Stimulated activated CD4-positive, alpha-beta T cell treated with anti-CD3 and anti-CD28 coated beads, TNF-alpha, amount 100 ng/mL, for 48 hours (primary cell): ENCODE measurements around the gene KLHL25.
"Not testable (repeated sequence)": the region's sequence is repeated elsewhere in the genome, so short reads cannot be mapped to it uniquely, and the experiment has no call there.

ENCODE experiments used
- DNase-seq, 3 donors: peaks; one replicate each; pipeline ENCODE4 v3.0.0-alpha.2; 2020; ENCODE audit warnings: low read depth in 3 of 3

The KLHL25 gene, protein sequence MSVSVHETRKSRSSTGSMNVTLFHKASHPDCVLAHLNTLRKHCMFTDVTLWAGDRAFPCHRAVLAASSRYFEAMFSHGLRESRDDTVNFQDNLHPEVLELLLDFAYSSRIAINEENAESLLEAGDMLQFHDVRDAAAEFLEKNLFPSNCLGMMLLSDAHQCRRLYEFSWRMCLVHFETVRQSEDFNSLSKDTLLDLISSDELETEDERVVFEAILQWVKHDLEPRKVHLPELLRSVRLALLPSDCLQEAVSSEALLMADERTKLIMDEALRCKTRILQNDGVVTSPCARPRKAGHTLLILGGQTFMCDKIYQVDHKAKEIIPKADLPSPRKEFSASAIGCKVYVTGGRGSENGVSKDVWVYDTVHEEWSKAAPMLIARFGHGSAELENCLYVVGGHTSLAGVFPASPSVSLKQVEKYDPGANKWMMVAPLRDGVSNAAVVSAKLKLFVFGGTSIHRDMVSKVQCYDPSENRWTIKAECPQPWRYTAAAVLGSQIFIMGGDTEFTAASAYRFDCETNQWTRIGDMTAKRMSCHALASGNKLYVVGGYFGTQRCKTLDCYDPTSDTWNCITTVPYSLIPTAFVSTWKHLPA

DNA sequence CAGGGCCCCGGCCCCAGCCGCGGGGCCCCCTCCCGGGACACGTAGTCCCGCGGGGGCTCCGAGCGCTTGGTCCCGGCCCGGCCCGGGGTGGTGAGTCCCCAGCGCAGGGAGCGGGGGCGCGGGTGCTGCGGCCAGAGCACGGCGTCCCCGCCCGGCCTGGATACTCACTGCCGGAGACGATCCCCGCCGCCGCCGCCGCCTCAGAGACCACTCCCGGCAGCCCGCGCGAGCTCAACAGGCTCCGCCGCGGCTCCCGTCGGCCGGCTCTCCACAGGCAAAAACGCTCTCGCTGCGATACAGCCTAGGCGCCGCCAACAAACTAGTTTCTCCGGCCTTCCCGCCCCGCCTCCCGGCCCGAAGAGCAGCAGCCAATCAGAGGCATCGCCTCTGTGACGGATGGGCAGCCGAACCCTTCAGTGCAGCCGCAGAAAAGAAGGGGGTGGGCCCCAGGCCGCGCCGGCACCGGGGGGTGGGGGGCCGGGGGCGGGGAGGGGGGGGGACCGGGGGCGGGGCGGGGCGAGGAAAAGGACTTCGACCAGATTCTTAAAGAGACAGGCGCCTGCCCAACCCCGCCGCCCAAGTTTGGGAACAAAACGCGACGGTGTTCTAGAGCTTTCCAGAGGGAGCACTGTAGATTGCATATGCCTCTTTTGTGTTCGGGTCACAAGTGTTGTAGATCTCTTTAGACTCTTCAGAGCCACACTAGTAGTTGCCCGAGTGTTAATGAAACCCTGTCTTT, at the start of gene KLHL25:
Gene KLHL25 (minus strand): TSS at position 328 of the 739 bp plus-strand sequence. CDS start 25,115 bp downstream, outside the sequence.
- DNase-seq, result peak; percentile 70 to 87 (median 84)

DNA sequence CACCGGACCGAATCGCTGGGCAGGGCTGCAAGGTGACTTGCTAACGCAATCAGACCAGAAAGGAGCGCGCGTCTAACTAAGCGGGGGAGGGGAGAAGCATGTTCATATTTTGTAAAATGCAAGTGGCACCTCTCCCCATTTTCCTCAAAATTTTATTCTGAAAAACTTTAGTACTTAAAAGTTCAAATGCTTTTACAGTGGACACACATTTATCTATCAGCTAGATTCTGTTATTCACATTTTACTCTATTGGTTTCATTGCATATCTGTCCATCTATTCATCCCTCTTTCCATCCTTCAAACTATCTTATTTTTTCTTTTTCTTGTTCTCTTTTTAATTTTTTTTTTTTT, 46.1 kb upstream of the KLHL25 start:
- no peak for DNase-seq

DNA sequence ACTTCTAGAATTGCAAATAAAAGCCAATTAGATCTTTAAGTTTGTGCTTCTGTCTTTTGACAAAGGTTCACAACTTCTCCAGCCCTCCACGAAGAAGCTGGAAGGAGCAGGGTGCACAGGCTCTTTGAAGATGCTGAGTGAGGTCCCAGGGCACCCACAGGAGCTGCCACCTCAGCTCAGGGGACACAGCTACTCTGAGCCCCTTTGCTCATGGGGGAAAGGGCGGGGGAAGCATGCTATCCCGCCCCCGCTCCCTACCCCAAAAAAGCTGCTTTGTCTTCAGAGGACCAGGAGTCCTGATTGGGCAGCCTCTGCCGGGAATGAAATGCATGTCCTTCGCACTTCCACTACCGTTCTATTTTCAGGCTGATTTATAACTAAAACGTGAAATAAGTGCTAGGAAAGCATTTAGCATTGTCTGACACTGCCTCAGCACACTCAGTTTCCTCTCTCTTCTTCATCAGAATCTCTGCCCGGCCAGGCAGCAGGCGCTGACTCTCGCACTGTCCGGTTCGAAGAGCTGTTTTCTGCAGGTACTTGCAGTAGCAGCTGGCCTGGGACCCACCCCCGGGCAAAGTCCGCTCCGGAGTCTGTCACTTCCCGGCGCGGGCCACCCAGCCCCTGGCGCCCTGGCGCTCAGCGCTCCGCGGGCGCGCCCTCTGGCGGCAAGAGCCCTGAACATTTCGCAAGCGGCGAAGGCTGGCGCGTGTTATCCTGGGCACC, 45.5 kb upstream of the KLHL25 start:
- peak; percentile 64 to 76 (median 67) for DNase-seq

DNA sequence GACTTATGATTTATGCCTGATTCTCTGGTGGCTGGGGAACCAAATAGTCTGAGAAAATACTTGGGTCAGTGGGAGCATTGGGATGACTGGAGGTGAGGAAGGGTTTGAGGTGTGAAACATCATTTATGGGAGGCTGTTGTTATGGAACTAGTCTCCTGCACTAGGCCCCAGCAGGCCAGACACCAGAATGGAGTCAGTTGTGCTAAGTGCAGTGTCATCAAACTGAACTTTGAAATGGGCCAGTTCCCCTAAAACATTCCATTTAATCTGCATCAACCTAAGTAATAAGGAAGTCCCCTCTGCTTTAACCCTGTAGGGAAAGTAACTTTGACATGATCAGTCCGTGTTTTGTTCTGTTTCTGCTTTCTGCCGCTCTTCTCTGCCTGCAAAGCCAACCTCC, 44.9 kb upstream of the KLHL25 start:
- DNase-seq, result no peak

DNA sequence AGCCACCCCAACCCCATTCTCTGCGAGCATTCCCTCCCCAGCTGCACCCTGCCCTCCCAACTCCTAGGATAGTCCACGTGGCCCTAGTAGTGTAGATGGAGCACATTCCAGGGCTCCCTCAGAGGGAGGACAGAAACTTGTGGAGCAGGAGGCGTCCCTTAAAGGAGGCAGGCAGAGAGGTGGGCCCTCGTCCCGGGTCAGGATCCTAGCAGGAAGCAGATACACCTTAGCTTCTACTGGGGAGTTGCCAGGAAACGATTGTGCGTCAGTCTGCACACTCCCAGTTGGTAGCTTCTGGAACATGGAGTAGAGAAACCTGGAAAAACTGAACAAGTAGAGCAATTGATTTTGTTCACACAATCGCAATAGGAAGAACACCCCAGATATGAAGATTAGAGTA, 43.9 kb upstream of the KLHL25 start:
- DNase-seq, result no peak

DNA sequence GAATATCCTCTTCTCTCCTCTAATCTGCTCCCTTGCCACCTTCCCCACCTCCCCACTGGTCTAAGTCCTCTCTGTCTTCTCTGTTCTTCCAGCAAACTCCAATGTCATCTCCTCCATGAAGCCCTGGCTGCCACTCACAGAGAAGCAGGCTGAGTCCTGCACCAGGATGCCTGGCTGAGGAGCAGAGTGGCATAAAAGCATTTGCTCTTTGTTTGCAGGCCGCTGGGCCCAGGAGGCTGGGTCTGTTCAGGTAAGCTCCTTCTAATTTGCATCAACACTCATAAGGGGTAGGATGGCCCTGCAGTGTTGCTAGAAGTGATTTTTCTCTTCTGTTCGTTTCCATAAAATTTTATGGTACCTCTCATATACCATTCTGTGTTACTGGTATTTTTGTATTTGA, 43.2 kb upstream of the KLHL25 start:
- no peak for DNase-seq

DNA sequence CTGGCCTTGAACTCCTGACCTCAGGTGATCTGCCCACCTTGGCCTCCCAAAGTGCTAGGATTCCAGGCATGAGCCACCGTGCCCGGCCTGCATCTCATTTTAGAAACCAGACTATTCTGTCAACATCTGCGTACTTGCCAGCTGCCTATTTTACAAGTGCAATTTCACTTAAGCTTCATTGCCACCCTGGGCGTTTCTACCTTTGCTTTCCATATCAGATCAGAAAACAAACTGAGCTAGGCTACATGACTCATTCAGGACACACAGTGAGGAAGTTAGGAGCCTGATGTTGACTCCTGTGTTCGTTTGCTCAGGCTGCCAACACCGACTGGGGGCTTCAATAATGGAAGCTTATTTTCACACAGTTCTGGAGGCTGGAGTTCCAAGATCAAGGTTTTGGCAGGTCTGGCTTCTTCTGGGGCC, 42.3 kb upstream of the KLHL25 start:
- DNase-seq, result no peak

DNA sequence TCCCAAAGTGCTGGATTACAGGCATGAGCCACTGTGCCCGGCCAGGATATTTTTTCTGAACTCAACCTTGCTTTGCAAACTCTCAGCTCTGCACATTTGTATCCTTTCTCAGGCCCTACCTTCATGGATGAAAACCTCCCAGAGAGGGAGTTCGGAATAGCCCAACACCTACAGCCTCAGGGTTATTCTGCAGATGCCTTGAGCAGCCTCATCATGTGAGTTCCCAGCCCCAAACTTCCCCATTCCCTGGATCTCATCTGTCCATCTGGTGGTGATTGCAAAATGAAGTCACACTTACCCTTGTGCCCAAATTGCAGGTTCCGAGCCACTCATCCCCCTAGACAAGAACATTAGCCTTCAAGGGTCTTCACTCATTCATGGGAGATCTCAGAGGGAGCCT, 39.9 kb upstream of the KLHL25 start:
- DNase-seq, result no peak

DNA sequence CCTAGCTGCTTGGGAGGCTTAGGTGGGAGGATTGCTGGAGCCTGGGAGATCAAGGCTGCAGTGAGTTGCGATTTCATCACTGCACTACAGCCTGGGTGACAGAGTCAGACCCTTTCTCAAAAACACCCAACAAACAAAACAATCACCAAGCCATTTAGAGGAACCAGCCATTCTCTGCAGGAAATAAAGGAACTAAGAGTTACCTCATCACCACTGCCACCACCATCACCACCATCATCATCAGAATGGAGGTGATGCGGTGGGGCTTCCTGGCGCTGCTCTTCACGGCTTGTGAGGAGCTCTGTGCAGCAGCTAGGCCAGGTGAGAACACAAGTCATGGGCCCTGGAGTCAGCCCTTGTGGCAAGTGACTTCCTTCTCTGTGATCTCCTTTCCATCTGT, 37.7 kb upstream of the KLHL25 start:
- no peak for DNase-seq

DNA sequence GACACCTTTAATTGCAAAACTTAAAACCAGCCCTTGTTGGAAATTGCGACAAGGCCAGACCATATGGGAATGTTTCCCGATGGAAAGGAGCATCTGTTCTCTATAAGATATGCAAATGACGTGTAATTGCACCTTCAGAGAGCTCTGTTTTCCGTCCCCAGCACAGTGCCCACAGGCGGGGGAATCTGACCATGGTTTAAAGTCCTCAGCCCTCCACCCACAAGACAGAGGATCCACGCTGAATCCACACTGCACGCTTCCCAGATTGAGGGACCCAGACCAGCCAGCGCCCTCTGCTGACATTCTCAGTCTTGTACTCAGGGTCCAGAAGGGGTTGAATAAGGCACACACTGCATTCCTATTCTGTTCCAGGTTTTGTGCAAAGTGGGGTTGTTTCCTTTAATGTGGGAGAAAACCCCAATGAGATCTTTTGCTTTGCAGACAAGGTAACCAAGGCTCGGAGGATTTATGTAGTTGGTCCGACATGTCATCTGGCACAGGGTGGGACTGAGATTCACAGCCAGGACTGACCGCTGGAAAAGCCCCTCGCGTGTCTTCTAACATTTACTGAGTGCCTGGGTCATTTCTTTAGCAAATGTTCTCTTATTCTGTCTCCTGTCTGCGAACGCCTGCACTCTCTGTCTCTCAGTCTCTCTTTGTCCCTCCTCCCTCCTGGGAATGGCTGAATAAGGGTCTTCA, 36.8 kb upstream of the KLHL25 start:
- peak in 2 of 3 donors; percentile 3 to 27 for DNase-seq

DNA sequence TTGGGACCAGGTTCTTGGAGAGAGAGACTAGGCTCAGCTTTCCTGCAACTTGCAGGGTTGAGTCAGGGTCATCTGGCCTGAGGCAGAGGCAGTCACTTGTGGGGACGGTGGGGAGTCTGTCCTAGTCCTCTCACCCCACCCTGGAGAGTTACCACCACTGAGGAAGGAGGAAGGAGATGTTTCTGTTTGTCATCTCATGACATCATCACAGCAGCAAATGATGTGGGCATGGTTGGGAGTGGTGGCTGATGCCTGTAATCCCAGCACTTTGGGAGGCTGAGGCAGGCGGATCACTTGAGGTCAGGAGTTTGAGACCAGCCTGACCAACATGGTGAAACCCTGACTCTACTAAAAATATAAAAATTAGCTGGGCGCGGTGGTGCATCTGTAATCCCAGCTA, 35.0 kb upstream of the KLHL25 start:
- not testable (repeated sequence) for DNase-seq

DNA sequence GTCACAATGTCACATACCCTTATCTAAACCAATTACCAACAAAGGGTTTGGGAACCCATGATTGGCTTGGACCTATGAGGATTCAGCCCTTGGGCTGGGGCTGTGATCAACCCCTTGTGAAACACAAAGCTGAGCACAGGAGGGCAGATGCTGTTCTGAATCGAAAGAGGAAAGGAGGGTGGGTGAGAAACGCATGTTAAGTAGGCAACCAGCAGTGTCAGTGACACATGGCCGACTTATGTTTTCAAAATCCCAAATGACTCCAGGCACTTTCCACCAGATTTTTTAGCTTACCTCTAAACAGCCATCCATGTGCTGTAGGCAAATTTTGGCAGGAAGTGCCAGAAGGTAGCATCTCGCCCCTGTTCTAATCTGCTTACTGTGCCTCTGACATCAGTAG, 34.1 kb upstream of the KLHL25 start:
- no peak for DNase-seq

DNA sequence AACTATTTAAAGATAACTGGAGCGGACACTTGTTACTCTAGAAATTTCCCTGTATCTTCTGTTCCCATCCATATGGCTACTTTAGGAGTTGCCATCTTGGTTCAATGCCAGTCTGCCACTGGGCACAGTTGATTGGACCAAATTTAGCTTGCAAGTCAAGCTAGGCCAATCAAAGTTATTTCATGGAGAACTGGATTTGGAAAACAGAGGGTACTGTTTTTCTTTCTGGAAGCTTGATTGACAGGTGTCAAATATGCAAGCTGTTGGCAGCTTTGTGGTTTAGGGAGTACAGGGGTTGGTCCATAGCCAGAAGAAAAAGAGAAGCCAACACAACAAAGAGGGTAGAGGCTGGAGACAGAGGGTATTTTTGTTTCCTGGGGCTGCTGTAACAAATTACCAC, 33.4 kb upstream of the KLHL25 start:
- no peak for DNase-seq

DNA sequence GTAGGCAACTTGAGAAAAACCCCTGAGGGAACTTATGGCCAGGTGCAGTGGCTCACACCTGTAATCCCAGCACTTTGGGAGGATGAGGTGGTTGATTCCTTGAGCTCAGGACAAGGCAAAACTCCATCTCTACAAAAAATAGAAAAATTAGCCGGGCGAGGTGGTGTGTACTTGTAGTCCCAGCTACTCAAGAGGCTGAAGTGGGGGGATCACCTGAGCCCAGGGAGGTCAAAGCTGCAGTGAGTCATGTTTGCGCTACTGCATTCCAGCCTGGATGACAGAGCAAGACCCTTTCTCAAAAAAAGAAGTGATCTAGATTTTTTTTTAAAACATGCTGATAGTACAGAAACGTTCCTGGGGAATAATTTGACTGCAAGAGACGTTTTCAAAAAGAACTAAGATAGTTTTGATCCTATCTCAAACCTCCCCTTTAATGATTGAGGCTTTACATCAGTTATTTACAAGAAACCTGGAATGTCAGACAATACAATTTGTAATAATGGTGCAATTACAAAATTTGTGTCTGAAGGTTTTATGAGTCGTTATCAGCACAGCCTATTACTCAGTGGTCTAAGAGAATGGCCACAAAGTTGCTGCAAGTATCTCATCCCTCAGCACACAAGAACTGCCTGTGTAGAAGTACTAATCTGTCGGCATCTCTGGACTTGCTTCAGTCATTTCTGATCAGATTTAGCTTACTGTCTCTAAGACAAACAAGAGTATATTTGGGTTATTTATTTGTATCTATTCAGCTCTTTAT, 32.2 kb upstream of the KLHL25 start:
- no peak for DNase-seq

DNA sequence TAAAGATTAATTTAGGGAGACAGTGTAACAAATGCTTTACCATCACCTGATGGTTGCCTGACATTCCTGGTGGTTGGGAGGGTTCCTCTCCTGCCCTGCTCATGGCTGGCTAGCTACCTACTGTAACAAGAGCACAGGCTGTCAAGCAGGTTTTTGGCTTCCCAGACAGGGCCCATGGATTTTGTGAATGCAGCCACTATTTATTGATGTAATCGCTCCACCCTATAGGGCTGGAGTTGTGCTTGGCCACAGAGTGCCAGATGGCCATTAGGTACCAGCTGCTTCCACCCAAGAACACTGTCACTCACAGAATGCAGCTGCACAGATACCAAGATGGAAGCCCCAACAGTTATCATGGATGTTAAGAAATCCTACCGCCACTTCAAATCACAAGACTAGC, 31.0 kb upstream of the KLHL25 start:
- DNase-seq, result no peak

DNA sequence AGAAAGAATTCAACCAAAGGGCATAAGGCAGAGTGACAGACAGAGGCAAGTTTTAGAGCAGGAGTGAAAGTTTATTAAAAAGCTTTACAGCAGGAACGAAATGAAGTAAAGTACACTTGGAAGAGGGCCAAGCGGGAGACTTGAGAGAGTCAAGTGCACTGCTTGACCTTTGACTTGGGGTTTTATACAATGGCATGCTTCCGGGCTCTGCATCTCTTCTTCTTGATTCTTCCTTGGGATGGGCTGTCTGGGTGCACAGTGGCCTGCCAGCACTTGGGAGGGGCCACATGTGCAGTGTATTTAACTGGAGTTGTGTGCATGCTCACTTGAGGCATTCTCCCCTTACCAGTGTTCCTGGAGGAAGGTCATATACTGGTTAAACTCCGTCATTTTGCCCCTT, 30.4 kb upstream of the KLHL25 start:
- no peak for DNase-seq

DNA sequence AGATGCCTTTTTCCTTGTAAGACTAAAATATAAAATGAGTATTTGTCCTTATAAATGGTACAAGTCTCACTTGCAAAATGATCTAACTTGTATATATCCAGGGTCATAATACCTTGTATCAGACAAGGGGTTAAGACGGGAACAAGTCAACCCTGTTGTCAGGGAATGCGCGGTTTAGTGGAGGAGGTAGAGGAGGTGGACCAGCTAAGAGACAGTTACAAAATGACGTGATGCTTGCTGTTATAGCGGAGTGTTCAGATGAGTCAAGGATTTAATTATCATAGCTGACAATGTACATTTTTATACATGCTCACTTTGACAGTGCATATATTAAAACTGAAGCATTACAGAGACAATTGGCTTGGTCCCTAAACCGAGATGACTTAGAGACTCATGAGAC, 26.8 kb upstream of the KLHL25 start:
- DNase-seq, result no peak

DNA sequence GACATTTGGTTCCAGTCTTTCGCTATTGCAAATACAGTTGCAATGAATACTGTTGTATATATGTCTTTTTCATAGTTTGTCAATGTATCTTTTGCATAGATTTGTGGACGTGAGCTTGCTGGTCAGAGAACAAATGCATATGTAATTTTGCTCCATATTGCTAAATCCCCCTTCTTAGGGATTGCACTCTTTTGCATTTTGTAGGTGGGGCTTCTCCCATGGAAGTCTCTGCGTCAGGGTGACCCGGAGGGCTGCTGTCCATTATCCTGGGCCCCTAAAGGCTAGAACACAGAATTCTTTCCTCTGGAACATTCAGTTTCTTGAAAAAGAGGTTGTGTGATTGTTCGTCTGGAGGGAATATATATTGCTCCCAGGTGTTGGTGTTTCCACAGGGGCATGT, 25.2 kb upstream of the KLHL25 start:
- no peak for DNase-seq

DNA sequence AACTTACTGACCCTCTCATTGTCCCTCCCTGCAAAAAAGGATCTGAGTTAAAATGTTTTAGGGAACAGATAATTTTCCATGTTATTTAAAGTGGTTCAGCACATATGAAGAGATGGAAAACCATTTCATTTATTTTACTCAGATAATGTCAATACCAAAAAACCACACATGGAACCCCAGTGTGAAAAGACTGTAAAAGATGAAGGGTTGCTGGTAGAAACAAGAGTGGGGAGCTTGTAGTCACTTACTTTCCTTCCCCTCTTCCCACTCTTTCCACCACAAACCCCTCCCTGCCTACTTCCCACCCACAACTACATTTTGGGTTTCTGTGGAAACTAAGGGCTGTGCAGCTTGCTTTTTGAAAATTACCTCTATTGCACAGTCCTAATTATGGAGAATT, 18.5 kb upstream of the KLHL25 start:
- DNase-seq, result no peak

DNA sequence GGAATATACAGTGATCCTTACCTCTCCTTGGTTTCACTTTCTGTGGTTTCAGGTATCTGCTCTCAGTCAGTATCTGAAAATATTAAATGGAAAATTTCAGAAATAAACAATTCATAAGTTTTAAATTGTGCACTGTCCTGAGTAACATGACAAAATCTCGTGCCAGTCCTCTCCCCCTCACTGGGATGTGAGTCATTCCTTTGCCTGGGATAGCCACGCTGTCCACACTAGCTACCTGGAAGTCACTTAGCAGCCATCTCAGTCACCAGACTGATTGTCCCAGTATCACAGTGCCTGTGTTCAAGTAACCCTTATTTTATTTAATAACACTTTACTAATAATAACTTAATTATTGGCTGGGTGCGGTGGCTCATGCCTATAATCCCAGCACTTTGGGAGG, 15.3 kb upstream of the KLHL25 start:
- DNase-seq, result no peak

DNA sequence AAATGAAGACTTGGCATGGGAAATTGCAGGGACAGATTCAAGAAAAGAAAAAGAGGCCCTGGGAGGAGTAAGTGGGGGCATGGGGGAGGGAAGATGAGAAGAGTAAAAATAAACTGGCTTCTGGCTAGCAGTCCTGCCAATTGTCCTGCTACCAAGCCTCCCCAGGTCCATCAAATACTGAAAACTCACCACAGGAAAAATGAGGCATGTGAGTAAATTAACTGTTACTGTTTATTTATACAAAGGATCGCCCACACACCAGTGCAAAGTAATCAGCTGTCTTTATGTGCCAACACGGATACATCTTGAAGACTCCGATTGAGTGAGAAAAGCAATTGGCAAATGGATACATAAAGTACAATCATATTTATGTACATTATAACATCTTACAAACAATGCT, 10.7 kb upstream of the KLHL25 start:
- DNase-seq, result no peak
